NCI-H774 (cell line): ENCODE results near the gene PPP1R7.

Experiments
- DNase-seq: peaks from one replicate; lab custom pipeline; 2025; lab: John Stamatoyannopoulos, UW

The PPP1R7 gene

GRCh38 chr2:241213041-241213440 is 62.8 kb downstream of the PPP1R7 start:
- no peak for DNase-seq

- no peak for DNase-seq
Observed at GRCh38 chr2:241213567-241213966, 63.3 kb downstream of the PPP1R7 start.

GRCh38 chr2:241214209-241214608 is 63.9 kb downstream of the PPP1R7 start:
- no peak for DNase-seq

GRCh38 chr2:241214766-241215165 is 64.5 kb downstream of the PPP1R7 start:
- no peak for DNase-seq

- no peak for DNase-seq
Observed at GRCh38 chr2:241215421-241215820, 65.2 kb downstream of the PPP1R7 start.

- DNase-seq: no peak
Observed at GRCh38 chr2:241216211-241216761, 66.0 kb downstream of the PPP1R7 start.

- DNase-seq: peak; percentile 60
Observed at GRCh38 chr2:241217320-241218031, 67.2 kb downstream of the PPP1R7 start.

GRCh38 chr2:241218131-241219029 is 68.1 kb downstream of the PPP1R7 start:
- DNase-seq: peak; percentile 44

- DNase-seq: no peak
Observed at GRCh38 chr2:241219030-241219382, 68.7 kb downstream of the PPP1R7 start.

- DNase-seq: no peak
Observed at GRCh38 chr2:241219856-241220356, 69.6 kb downstream of the PPP1R7 start.

GRCh38 chr2:241223211-241224017 is 73.1 kb downstream of the PPP1R7 start:
- no peak for DNase-seq

- DNase-seq: no peak
Observed at GRCh38 chr2:241224018-241224850, 74.0 kb downstream of the PPP1R7 start.

GRCh38 chr2:241224851-241225438 is 74.7 kb downstream of the PPP1R7 start:
- no peak for DNase-seq

- DNase-seq: no peak
Observed at GRCh38 chr2:241225545-241225944, 75.3 kb downstream of the PPP1R7 start.

GRCh38 chr2:241225983-241226382 is 75.7 kb downstream of the PPP1R7 start:
- DNase-seq: no peak

GRCh38 chr2:241226723-241227572 is 76.7 kb downstream of the PPP1R7 start:
- DNase-seq: no peak

- no peak for DNase-seq
Observed at GRCh38 chr2:241227594-241227993, 77.3 kb downstream of the PPP1R7 start.

- DNase-seq: no peak
Observed at GRCh38 chr2:241228081-241228859, 78.0 kb downstream of the PPP1R7 start.
